HG02852 (cell line): Measurements from ENCODE around the gene USP26.
"Not testable (repeated sequence)": the region's sequence is repeated elsewhere in the genome, so short reads cannot be mapped to it uniquely, and the experiment has no call there.

Source experiments
- ATAC-seq: cut with Tn5 transposase; IDR thresholded peaks from one replicate; pipeline ENCODE4 v1.9.1; 2021; ENCODE audit warnings: mild to moderate bottlenecking, moderate library complexity; ENCODE audit not compliant: unreplicated experiment

The USP26 gene

DNA sequence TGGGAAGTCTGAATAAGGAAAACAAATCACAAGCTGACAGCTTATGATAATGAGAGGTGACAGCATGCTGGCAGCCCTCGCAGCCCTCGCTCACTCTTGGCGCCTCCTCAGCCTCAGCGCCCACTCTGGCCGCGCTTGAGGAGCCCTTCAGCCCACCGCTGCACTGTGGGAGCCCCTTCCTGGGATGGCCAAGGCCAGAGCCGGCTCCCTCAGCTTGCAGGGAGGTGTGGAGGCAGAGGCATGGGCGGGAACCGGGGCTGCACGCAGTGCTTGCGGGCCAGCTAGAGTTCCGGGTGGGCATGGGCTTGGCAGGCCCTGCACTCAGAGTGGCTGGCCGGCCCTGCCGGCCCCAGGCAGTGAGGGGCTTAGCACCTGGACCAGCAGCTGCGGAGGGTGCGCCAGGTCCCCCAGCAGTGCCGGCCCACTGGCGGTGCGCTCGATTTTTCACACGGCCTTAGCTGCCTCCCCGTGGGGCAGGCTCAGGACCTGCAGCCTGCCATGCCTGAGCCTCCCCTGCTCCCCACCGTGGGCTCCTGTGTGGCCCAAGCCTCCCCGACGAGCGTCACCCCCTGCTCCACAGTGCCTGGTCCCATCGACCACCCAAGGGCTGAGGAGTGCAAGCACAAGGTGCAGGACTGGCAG lies 52.6 kb downstream of the USP26 start:
- ATAC-seq, result not testable (repeated sequence)

- no peak for ATAC-seq
Measured at GRCh38 chrX:133042260-133042659, 54.6 kb downstream of the USP26 start.

- no peak for ATAC-seq
Measured at GRCh38 chrX:133033010-133033409, 63.9 kb downstream of the USP26 start.

DNA sequence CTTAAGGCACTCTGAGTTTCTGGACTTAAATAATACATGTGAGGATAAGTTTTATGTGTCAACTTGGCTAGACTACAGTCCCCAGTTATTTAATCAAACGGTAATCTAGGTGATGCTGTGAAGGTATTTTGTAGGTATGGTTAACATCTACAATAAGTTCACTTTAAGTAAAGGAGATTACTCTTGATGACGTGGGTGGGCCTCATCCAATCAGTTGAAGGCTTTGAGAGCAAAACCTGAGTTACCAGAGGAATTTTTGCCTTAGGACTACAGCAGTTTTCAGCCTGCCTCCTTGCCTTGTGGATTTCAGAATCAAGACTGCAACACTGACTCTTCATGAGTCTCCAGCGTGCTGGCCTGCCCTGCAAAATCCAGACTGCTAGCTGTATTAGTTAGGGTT lies 78.7 kb downstream of the USP26 start:
- no peak for ATAC-seq

DNA sequence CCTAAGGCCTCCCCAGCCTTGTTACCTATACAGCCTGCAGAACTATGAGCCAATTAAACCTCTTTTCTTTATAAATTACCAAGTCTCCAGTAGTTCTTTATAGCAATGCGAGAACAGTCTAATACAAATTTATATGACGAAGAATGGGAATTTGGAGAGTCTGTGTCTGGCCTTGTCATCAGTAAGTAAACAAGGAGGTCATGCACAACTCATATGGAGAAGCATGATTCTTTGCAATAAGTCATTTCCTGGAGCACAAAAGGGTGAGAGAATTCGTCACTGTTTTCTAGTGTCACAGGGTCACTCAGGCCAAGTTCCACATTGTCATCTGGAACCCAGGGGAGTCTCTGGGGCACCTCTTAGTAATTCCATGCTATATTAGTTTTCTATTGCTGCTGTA lies 89.5 kb downstream of the USP26 start:
- ATAC-seq, result no peak

GRCh38 chrX:133005616-133006015 lies 91.3 kb downstream of the USP26 start:
- no peak for ATAC-seq

- ATAC-seq, result no peak
Measured at GRCh38 chrX:133005042-133005441, 91.9 kb downstream of the USP26 start.

DNA sequence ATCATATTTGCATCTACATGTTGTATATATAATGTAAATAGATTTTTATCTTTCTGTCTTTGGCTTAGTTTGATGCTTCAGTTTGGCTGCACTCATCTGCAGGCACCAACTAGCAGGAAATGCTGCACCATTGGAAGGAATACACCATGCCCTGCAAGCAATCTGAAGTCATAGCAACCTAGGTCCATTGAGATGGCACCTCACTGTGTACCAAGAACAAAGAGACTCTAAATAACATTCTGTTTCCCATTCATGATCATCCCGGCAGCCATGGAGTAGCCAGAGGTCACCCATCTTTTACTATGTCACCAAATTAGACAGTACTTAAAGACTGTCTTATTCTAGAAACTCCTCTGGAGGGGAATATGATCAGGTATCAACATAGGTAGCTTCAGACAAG lies 97.7 kb downstream of the USP26 start:
- no peak for ATAC-seq

DNA sequence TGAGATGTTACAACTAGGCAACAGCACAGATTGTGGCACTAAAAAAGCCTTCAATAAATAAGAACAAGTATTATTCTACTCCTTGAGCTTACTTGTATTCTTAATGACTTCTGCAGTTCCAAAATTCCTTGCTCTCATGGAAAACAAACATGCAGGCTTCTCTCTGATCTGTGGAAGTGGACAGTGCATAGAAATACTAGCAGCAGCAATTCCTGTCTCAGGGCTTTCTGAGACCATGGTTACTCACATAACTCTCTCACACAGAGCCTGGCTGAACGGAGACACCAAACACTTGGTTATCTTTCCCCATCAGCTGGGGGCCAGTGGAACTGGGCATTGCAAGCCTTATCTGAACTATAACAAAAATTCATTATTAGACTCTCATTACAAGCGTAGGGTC lies 106.1 kb downstream of the USP26 start:
- no peak for ATAC-seq

- no peak for ATAC-seq
Measured at GRCh38 chrX:132986556-132986955, 110.4 kb downstream of the USP26 start.

- ATAC-seq, result no peak
Measured at GRCh38 chrX:132984058-132984650, 112.8 kb downstream of the USP26 start.

DNA sequence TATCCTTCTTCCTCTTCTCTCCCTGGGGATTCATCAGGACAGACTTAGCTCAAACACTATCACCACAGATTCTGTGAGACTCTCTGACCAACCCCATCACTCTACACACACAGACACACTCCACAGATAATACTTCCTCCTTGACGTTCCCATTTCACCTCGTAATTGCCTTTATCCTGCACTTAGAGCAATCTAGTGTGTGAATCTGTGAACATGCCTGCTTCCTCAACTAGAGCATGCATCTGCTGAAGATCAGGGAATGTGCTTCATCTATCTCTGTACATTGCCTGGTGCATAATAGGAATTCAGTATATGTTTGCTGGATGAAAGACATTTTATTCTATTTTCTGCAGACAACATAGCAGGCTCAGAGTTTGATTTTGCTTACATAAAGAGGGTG lies 113.4 kb downstream of the USP26 start:
- no peak for ATAC-seq

- not testable (repeated sequence) for ATAC-seq
Measured at GRCh38 chrX:132980035-132980434, 116.9 kb downstream of the USP26 start.
